ENCODE measurements around the gene IFT25. TPM values are rescaled to one million over a fixed set of nuclear protein-coding genes. Genes with fewer than 3 reads are reported as not detected.

Gene IFT25
- total and polyA plus RNA-seq, 2 donors (not counting 1 experiment from before 2014, with no cell fraction given) = 18.2 to 45.7 TPM

DNA sequence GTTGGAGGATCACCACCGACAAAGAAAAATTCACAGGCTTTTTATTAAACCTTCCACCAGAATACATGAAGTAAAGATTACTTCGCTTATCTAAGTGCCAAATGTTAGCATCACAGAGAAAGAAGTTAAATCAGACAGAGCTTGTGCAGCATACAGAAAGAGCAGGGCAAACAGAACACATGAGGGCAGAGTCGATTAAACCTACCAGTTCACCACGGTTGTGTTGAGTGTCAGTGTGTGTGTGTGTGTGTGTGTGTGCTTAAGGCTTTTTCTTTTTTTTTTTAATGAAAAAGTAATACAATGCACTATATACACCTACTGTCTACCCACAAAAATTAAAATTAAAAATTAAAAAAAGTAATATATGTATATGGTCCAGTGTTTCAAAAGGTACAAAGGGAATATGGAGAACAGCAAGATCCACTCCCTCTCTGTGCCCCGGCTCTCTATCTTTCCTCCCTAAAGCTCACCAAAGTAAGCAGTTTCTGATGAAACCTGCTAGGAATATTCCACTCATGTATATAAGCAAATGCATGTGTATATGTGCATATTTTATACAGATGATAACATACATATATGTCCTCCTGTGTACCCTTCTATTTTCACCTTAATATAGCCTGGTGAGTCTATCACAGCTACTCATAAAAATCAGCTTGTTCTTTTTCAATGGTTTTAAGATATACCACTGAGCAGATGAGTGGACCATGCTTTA lies 73.6 kb downstream of the IFT25 start:
- Histone ChIP-seq H3K4me1 (ENCODE audit: control insufficient read depth in 2 of 2, insufficient read depth in 2 of 2, low read length in 2 of 2) (peaks cover 6 to 7% of the 10 kb centered on the region in 2 donors), H3K4me3 (ENCODE audit: control extremely low read depth in 1 of 5, extremely low read depth in 1 of 5, insufficient read depth in 1 of 5, low read depth in 2 of 5, low read length in 4 of 5) (no peak overlapping the region), H3K27me3 (replicated peaks in 1 of 4; ENCODE audit: control extremely low read depth in 1 of 4, control insufficient read depth in 3 of 4, insufficient read depth in 4 of 4, low read length in 3 of 4) (no peaks in the 10 kb centered on the region), H3K4me2 (replicated peaks; ENCODE audit: low read depth, low read length, poor library complexity, severe bottlenecking) (no peak overlapping the region), H3K27ac (ENCODE audit: low read length in 2 of 2) (no peak overlapping the region), H3K9ac (ENCODE audit: low read length) (no peak overlapping the region), H3K79me2 (ENCODE audit: control insufficient read depth, insufficient read depth, low read length) (no peaks in the 10 kb centered on the region), H2AFZ (ENCODE audit: insufficient read depth, low read depth, low read length, poor library complexity, severe bottlenecking) (no peak overlapping the region), H3K9me3 (ENCODE audit: control extremely low read depth in 1 of 3, control insufficient read depth in 2 of 3, insufficient read depth in 1 of 3, low read length in 2 of 3) (no peaks in the 10 kb centered on the region), H4K20me1 (ENCODE audit: control insufficient read depth, insufficient read depth, low read length, poor library complexity, severe bottlenecking) (no peaks in the 10 kb centered on the region), H3K36me3 (replicated peaks in 1 of 2; ENCODE audit: control extremely low read depth in 1 of 2, control insufficient read depth in 1 of 2, extremely low read depth in 1 of 2, insufficient read depth in 2 of 2, low read length in 1 of 2) (peaks cover 4 to 13% of the 10 kb centered on the region in 2 experiments)
- ChIA-PET POLR2A (no interaction called here), CTCF (interaction anchor here (1.7 to 4.3 kb wide), 3 partner anchors 12 to 88 kb away, joined by 8 to 53 read pairs (median 14); no protein-coding TSS in a partner anchor)
- Mint-ChIP-seq H3K9me3 (ENCODE audit: insufficient read depth) (no peaks in the 10 kb centered on the region), H3K4me1 (peaks cover 5% of the 10 kb centered on the region), H3K27ac (no peak overlapping the region), H3K4me3 (no peak overlapping the region), H3K27me3 (no peaks in the 10 kb centered on the region)
- DNase-seq = no peak
- intact Hi-C loops (cut with micrococcal nuclease) = no loop called here
- 83% methylated on average over 1 of the region's 5 CpGs for WGBS (ENCODE audit: insufficient coverage)
- TF ChIP-seq, protein P1, sequence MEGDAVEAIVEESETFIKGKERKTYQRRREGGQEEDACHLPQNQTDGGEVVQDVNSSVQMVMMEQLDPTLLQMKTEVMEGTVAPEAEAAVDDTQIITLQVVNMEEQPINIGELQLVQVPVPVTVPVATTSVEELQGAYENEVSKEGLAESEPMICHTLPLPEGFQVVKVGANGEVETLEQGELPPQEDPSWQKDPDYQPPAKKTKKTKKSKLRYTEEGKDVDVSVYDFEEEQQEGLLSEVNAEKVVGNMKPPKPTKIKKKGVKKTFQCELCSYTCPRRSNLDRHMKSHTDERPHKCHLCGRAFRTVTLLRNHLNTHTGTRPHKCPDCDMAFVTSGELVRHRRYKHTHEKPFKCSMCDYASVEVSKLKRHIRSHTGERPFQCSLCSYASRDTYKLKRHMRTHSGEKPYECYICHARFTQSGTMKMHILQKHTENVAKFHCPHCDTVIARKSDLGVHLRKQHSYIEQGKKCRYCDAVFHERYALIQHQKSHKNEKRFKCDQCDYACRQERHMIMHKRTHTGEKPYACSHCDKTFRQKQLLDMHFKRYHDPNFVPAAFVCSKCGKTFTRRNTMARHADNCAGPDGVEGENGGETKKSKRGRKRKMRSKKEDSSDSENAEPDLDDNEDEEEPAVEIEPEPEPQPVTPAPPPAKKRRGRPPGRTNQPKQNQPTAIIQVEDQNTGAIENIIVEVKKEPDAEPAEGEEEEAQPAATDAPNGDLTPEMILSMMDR (IDR thresholded peaks at IDR 0.05) = no peak
- TF ChIP-seq EZH2 (IDR thresholded peaks at IDR 0.05; ENCODE audit: borderline replicate concordance, insufficient read depth, low read depth, low read length, poor library complexity, severe bottlenecking) = no peak
- ATAC-seq (ENCODE audit: low read depth) = no peak

Other genes with a start within 250 kb of the IFT25 start
- gene GLIS1, start 206.5 kb downstream of the IFT25 start, total RNA-seq = not detected in 2 replicates
- not detected in 2 replicates for gene GLIS1, start 206.5 kb downstream of the IFT25 start, polyA plus RNA-seq
- 12.0 and 15.7 TPM in 2 replicates for gene NDC1, start 107.4 kb downstream of the IFT25 start, total RNA-seq
- 5.0 and 7.2 TPM in 2 replicates for gene NDC1, start 107.4 kb downstream of the IFT25 start, polyA plus RNA-seq
- gene YIPF1, start 55.9 kb downstream of the IFT25 start, total RNA-seq = 13.9 and 19.3 TPM in 2 replicates
- 12.2 and 15.8 TPM in 2 replicates for gene YIPF1, start 55.9 kb downstream of the IFT25 start, polyA plus RNA-seq
- not detected in 2 replicates for gene DIO1, start 51.5 kb downstream of the IFT25 start, total RNA-seq
- not detected in 2 replicates for gene DIO1, start 51.5 kb downstream of the IFT25 start, polyA plus RNA-seq
- gene LRRC42, start 651 bp upstream of the IFT25 start, total RNA-seq = 10.3 and 12.6 TPM in 2 replicates
- gene LRRC42, start 651 bp upstream of the IFT25 start, polyA plus RNA-seq = 4.7 and 7.7 TPM in 2 replicates
- not detected in 2 replicates for gene LDLRAD1, start 72.5 kb upstream of the IFT25 start, total RNA-seq
- not detected in 2 replicates for gene LDLRAD1, start 72.5 kb upstream of the IFT25 start, polyA plus RNA-seq
- 146 and 152 TPM in 2 replicates for gene TMEM59, start 107.5 kb upstream of the IFT25 start, total RNA-seq
- 61.8 and 66.3 TPM in 2 replicates for gene TMEM59, start 107.5 kb upstream of the IFT25 start, polyA plus RNA-seq
- gene TCEANC2, start 107.9 kb upstream of the IFT25 start, total RNA-seq = 13.5 and 15.9 TPM in 2 replicates
- gene TCEANC2, start 107.9 kb upstream of the IFT25 start, polyA plus RNA-seq = 8.0 and 11.2 TPM in 2 replicates
- 0.24 TPM in 1 of 2 replicates, not detected in the other for gene CDCP2, start 207.3 kb upstream of the IFT25 start, total RNA-seq
- gene CDCP2, start 207.3 kb upstream of the IFT25 start, polyA plus RNA-seq = 0.04 and 0.25 TPM in 2 replicates